Activated CD8-positive, alpha-beta memory T cell treated with anti-CD3 and anti-CD28 coated beads, Interleukin-2, amount 10 ng/mL, durations not matched to agents 7 days and 5 days (primary cell): Measurements from ENCODE around the gene TNFAIP1. TPM values are rescaled to one million over a fixed set of nuclear protein-coding genes. Genes with fewer than 3 reads are reported as not detected.

Experiments used
- ATAC-seq: fragments of 150-1000 bp; cut with Tn5 transposase; one replicate; pipeline ENCODE4 v1.10.0; 2021; ENCODE audit warnings: moderate library complexity
- CTCF ChIA-PET: fragments of 350-600 bp; sonication (Branson Sonifier 250); formaldehyde crosslinking; loops from one replicate; lab custom pipeline; 2021; ENCODE audit warnings: antibody characterized with exemption; lab: Charles Lee
- DNase-seq: peaks from one replicate; pipeline ENCODE4 v3.0.0-alpha.2; 2020
- H3K27ac Mint-ChIP-seq: one replicate; pipeline ENCODE4 v1.8.0; 2021; ENCODE audit warnings: mild to moderate bottlenecking, mixed read lengths
- H3K27me3 Mint-ChIP-seq: one replicate; pipeline ENCODE4 v1.8.0; 2021; ENCODE audit warnings: mixed read lengths
- H3K36me3 Mint-ChIP-seq: one replicate; pipeline ENCODE4 v1.8.0; 2021; ENCODE audit warnings: mild to moderate bottlenecking, mixed read lengths
- H3K4me1 Mint-ChIP-seq: one replicate; pipeline ENCODE4 v1.8.0; 2021; ENCODE audit warnings: mixed read lengths
- H3K4me3 Mint-ChIP-seq: one replicate; pipeline ENCODE4 v1.8.0; 2021; ENCODE audit warnings: mild to moderate bottlenecking, moderate library complexity, mixed read lengths
- H3K9me3 Mint-ChIP-seq: one replicate; pipeline ENCODE4 v1.8.0; 2022; ENCODE audit warnings: low read depth, mixed read lengths
- total RNA-seq, 2 experiments: library from RNA; stranded (reverse); gene quantifications; one replicate each; pipeline ENCODE4 v1.2.3, GENCODE V29; 2021

TNFAIP1 gene
- total RNA-seq, 2 experiments from 2014 or later = 19.5 to 22.2 TPM

DNA sequence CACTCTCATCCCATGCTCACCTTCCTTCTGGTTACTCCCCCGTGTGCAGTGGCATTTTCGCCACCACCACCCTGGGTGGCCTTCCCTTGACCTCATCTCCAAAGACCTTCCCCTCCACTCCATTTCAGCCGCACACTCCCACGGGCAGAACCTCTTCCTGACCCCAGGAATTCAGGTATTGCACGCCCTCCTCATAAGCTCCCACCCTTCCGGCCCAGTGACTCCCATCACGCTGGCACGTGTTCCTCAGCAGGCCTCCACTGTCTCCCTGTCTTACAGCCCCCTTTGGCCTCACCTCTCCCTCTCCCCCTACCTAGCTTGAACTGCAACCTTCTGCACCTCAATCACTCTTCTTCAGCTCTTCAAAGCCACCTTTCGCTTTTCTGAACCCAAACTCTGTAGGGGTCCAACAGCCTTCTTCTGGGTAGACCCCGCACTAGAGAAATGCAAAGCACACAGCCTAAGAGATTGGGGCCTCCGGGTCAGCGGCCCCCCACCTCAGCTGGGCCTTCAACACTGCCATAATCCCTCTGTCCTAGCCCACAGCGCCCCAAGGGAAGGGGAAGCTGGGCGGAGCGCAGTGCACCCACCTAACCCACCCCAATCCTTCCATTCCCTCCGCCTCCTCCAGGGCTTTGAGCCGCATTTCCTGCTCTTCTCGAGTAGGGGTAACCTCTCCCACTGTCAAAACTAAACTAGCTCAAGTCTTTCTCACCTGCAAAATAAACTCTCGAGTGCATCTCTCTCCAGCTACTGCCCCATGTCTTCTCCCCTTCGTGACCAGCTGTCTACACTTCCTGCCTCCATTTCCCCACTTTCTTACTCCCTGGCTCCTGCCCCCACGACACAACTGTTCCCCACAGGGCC, 18.2 kb upstream of the TNFAIP1 start:
- CTCF ChIA-PET = interaction anchor here (0.7 to 5.2 kb wide), 8 partner anchors 8 to 424 kb away, joined by 3 to 31 read pairs (median 4); partner anchors contain the start of genes IFT20, LYRM9, POLDIP2 and TNFAIP1
- H3K4me1 Mint-ChIP-seq = peaks cover 35% of the 10 kb centered on the region
- peaks cover 3% of the 10 kb centered on the region for H3K27me3 Mint-ChIP-seq
- peak overlapping the region; percentile 89 for H3K27ac Mint-ChIP-seq
- ATAC-seq (no peak), DNase-seq (no peak)
- H3K4me3 Mint-ChIP-seq = peak overlapping the region; percentile 94
- H3K9me3 Mint-ChIP-seq = no peaks in the 10 kb centered on the region
- peaks cover 2% of the 10 kb centered on the region for H3K36me3 Mint-ChIP-seq

GRCh38 chr17:28317966-28318758, 17.4 kb upstream of the TNFAIP1 start:
- peak overlapping the region; percentile 89 for H3K27ac Mint-ChIP-seq
- DNase-seq = no peak
- peaks cover 2% of the 10 kb centered on the region for H3K27me3 Mint-ChIP-seq
- no peaks in the 10 kb centered on the region for H3K9me3 Mint-ChIP-seq
- H3K4me3 Mint-ChIP-seq = peak overlapping the region; percentile 94
- H3K36me3 Mint-ChIP-seq = peaks cover 7% of the 10 kb centered on the region
- peaks cover 42% of the 10 kb centered on the region for H3K4me1 Mint-ChIP-seq
- ATAC-seq = peak; percentile 3
- CTCF ChIA-PET = interaction anchor here (0.7 to 5.2 kb wide), 11 partner anchors 9 to 424 kb away, joined by 3 to 31 read pairs (median 3); partner anchors contain the start of genes IFT20, LYRM9, POLDIP2 and TNFAIP1

GRCh38 chr17:28318759-28319597, 16.6 kb upstream of the TNFAIP1 start, which contains the start of gene TMEM97:
Gene TMEM97 (plus strand): TSS chr17:28319200. CDS start chr17:28319240, 40 bp downstream.
- DNase-seq (peak; percentile 98), ATAC-seq (peak; percentile 99)
- CTCF ChIA-PET = interaction anchor here (1.0 to 5.2 kb wide), 8 partner anchors 8 to 425 kb away, joined by 3 to 31 read pairs (median 4); partner anchors contain the start of genes IFT20, LYRM9, POLDIP2 and TNFAIP1
- peaks cover 42% of the 10 kb centered on the region for H3K4me1 Mint-ChIP-seq
- peak within 1 kb of the TSS; percentile 89 for H3K27ac Mint-ChIP-seq
- H3K9me3 Mint-ChIP-seq = no peaks in the 10 kb centered on the region
- peak within 1 kb of the TSS; percentile 94 for H3K4me3 Mint-ChIP-seq
- no peaks in the 10 kb centered on the region for H3K27me3 Mint-ChIP-seq
- H3K36me3 Mint-ChIP-seq = peaks cover 8% of the 10 kb centered on the region

GRCh38 chr17:28319598-28319935, 16.0 kb upstream of the TNFAIP1 start:
- Mint-ChIP-seq H3K27me3 (no peaks in the 10 kb centered on the region), H3K36me3 (peaks cover 8% of the 10 kb centered on the region)

GRCh38 chr17:28320215-28321061, 15.1 kb upstream of the TNFAIP1 start:
- Mint-ChIP-seq H3K27me3 (no peaks in the 10 kb centered on the region), H3K27ac (peak overlapping the region; percentile 89), H3K36me3 (peaks cover 9% of the 10 kb centered on the region), H3K4me1 (peaks cover 42% of the 10 kb centered on the region), H3K9me3 (no peaks in the 10 kb centered on the region), H3K4me3 (peak overlapping the region; percentile 94)
- DNase-seq = no peak
- CTCF ChIA-PET = interaction anchor here (1.7 to 5.2 kb wide), 2 partner anchors 9 to 14 kb away, joined by 3 to 31 read pairs; partner anchors contain the start of genes IFT20 and TNFAIP1
- ATAC-seq = no peak

More at GRCh38 chr17:28319598-28319935, 16.0 kb upstream of the TNFAIP1 start:
- peak overlapping the region; percentile 89 for H3K27ac Mint-ChIP-seq
- ATAC-seq (no peak), DNase-seq (no peak)
- peak overlapping the region; percentile 94 for H3K4me3 Mint-ChIP-seq
- CTCF ChIA-PET = interaction anchor here (1.7 to 5.2 kb wide), 3 partner anchors 8 to 38 kb away, joined by 3 to 31 read pairs (median 5); partner anchors contain the start of genes IFT20, POLDIP2 and TNFAIP1
- H3K9me3 Mint-ChIP-seq = no peaks in the 10 kb centered on the region
- peaks cover 42% of the 10 kb centered on the region for H3K4me1 Mint-ChIP-seq

DNA sequence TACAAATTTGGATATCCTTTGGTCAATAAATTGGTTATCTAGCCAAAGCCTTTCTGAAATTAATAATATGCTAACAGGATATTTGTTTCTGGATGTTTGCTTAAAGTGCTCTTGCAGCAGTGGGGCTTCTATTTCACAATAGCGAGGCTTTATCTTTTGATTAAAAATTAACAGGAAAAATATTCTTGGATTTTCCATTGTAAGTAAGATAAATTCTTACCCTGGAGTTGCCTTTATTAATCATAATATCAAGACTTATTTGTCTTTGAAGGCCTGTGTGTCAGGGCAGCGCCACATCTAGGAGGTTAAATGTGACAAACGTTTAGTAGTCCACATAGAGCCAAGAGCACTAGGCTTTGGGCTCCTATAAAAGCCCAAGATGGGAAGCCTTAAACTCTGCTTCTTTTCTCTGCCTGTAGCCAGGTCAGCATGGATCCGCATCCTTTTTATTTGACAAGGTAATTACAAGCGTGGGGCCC, 11.3 kb upstream of the TNFAIP1 start:
- H3K4me3 Mint-ChIP-seq = no peak overlapping the region

DNA sequence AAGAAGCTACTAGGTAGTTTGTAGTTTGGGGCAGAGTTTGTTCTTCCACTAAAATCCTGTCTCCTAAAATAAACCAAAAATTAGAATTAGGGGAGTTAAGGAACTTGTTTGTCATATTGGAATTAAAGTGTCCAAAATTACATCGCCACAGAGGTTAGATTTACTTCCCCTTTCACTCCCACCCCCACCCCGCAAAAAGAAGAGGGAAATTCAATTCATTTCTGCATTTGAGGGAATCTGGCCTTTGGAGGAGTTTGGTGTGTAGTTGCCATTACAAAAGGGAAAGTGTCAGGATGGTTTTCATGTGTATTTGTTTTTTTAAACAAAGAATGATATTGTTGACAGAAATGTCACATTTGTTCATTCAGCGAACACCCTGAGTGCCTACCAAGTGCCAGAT, 10.8 kb upstream of the TNFAIP1 start:
- H3K4me3 Mint-ChIP-seq = no peak overlapping the region
- peaks cover 53% of the 10 kb centered on the region for H3K4me1 Mint-ChIP-seq
- H3K27ac Mint-ChIP-seq = no peak overlapping the region
- H3K27me3 Mint-ChIP-seq = no peaks in the 10 kb centered on the region
- DNase-seq = no peak
- no peaks in the 10 kb centered on the region for H3K9me3 Mint-ChIP-seq
- ATAC-seq = no peak
- peaks cover 34% of the 10 kb centered on the region for H3K36me3 Mint-ChIP-seq
- CTCF ChIA-PET = no interaction called here

More for the DNA sequence above, 11.3 kb upstream of the TNFAIP1 start:
- DNase-seq = no peak
- Mint-ChIP-seq H3K27ac (no peak overlapping the region), H3K9me3 (no peaks in the 10 kb centered on the region), H3K4me1 (peaks cover 54% of the 10 kb centered on the region), H3K27me3 (no peaks in the 10 kb centered on the region), H3K36me3 (peaks cover 34% of the 10 kb centered on the region)
- ATAC-seq = no peak
- CTCF ChIA-PET = no interaction called here

DNA sequence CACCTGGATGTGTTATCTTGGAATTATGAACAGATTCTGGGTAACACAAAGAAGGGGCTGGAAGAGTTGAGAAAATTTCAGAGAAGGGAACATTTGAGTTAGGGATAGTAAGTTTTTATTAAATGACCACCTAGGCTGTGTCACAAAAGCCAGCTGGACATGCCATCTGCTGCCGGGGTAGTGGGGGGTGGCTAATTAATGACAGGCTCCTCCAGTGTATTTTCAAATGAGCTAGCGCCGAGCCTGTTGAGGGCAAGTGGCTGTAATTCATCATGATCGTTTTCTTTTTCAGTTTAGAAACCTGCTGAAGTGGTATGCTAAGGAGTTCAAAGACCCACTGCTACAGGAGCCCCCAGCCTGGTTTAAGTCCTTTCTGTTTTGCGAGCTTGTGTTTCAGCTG, 10.3 kb upstream of the TNFAIP1 start:
- CTCF ChIA-PET = no interaction called here
- DNase-seq = no peak
- Mint-ChIP-seq H3K27me3 (no peaks in the 10 kb centered on the region), H3K36me3 (peaks cover 34% of the 10 kb centered on the region), H3K4me1 (peaks cover 49% of the 10 kb centered on the region), H3K4me3 (no peak overlapping the region), H3K27ac (no peak overlapping the region), H3K9me3 (no peaks in the 10 kb centered on the region)
- no peak for ATAC-seq

GRCh38 chr17:28326114-28326513, 9.4 kb upstream of the TNFAIP1 start:
- peaks cover 32% of the 10 kb centered on the region for H3K36me3 Mint-ChIP-seq
- H3K27ac Mint-ChIP-seq = no peak overlapping the region
- peaks cover 40% of the 10 kb centered on the region for H3K4me1 Mint-ChIP-seq
- CTCF ChIA-PET = interaction anchor here (1.7 kb wide), 1 partner anchor 9 kb away, joined by 4 read pairs; the partner anchor contains the start of genes IFT20 and TNFAIP1
- H3K4me3 Mint-ChIP-seq = no peak overlapping the region
- DNase-seq = peak; percentile 33
- no peak for ATAC-seq
- no peaks in the 10 kb centered on the region for H3K27me3 Mint-ChIP-seq
- H3K9me3 Mint-ChIP-seq = no peaks in the 10 kb centered on the region

DNA sequence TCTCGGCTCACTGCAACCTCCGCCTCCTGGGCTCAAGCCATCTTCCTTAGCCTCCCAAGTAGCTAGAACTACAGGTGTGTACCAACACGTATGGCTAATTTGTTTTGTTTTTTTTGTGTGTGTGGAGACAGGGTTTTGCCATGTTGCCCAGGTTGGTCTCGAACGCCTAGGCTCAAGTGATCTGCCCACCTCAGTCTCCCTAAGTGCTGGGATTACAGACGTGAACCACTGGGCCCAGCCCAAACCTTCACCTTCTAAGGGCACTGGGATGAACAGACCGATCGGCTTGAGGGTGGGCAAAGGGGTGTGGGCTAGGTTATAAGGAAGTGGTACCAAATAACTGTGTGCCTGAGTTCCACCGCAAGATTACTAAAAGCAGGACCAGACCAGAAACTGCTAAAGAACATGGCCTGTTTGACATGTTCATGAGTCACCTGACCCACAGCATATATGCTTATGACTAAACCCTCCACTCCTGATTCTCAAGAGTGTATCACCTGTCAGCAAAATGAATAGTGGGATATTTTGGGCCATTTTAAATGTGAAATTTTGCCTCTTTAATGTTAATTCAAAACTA, 8.4 kb upstream of the TNFAIP1 start:
- Mint-ChIP-seq H3K27me3 (no peaks in the 10 kb centered on the region), H3K4me3 (no peak overlapping the region), H3K36me3 (peaks cover 32% of the 10 kb centered on the region), H3K27ac (peak overlapping the region; percentile 59), H3K9me3 (no peaks in the 10 kb centered on the region), H3K4me1 (peaks cover 32% of the 10 kb centered on the region)
- ATAC-seq (peak; percentile 88), DNase-seq (peak; percentile 70)
- CTCF ChIA-PET = interaction anchor here (0.6 to 1.7 kb wide), 2 partner anchors 8 to 163 kb away, joined by 4 read pairs; partner anchors contain the start of genes IFT20 and TNFAIP1

DNA sequence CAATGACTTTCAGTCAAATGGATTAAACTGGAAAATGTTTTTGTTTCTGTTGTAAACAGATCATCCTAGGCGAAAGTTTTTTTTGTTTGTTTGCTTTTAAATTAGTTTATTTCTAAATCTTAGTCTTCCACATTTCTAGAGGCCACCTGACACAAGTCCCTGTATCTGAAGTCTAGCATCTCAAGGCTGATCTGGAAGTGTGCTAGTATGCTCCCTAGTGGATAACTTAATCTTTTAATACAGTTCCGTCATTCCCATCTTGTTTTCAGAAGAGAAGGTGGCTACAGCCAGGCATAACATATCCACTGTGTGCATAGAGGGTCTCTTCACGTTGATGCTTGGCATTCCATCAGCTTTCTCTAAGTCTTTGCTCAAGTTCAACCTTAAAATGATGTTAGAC, 7.9 kb upstream of the TNFAIP1 start:
- Mint-ChIP-seq H3K4me1 (peaks cover 29% of the 10 kb centered on the region), H3K4me3 (no peak overlapping the region), H3K27me3 (no peaks in the 10 kb centered on the region), H3K9me3 (no peaks in the 10 kb centered on the region), H3K36me3 (peaks cover 29% of the 10 kb centered on the region), H3K27ac (peak overlapping the region; percentile 24)
- no peak for ATAC-seq
- DNase-seq = no peak
- CTCF ChIA-PET = interaction anchor here (0.6 kb wide), 1 partner anchor 164 kb away, joined by 4 read pairs; no protein-coding TSS in a partner anchor
